ENCODE results near the gene BROX.

Gene BROX

GRCh38 chr1:222691016-222691415 is 21.3 kb upstream of the BROX start:
- no peak overlapping the region for H3K4me3 ChIP-seq (ENCODE audit: low read depth, low read length)
- TF ChIP-seq, protein P1, sequence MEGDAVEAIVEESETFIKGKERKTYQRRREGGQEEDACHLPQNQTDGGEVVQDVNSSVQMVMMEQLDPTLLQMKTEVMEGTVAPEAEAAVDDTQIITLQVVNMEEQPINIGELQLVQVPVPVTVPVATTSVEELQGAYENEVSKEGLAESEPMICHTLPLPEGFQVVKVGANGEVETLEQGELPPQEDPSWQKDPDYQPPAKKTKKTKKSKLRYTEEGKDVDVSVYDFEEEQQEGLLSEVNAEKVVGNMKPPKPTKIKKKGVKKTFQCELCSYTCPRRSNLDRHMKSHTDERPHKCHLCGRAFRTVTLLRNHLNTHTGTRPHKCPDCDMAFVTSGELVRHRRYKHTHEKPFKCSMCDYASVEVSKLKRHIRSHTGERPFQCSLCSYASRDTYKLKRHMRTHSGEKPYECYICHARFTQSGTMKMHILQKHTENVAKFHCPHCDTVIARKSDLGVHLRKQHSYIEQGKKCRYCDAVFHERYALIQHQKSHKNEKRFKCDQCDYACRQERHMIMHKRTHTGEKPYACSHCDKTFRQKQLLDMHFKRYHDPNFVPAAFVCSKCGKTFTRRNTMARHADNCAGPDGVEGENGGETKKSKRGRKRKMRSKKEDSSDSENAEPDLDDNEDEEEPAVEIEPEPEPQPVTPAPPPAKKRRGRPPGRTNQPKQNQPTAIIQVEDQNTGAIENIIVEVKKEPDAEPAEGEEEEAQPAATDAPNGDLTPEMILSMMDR (IDR thresholded peaks at IDR 0.05; ENCODE audit: borderline replicate concordance, insufficient read depth, low read depth, low read length), result no peak

- TF ChIP-seq, protein P1 (IDR thresholded peaks at IDR 0.05; ENCODE audit: borderline replicate concordance, insufficient read depth, low read depth, low read length), result no peak
- no peak overlapping the region for H3K4me3 ChIP-seq (ENCODE audit: low read depth, low read length)
Measured at GRCh38 chr1:222694927-222695326, 17.4 kb upstream of the BROX start.

- no peak overlapping the region for H3K4me3 ChIP-seq (ENCODE audit: low read depth, low read length)
- TF ChIP-seq, protein P1 (IDR thresholded peaks at IDR 0.05; ENCODE audit: borderline replicate concordance, insufficient read depth, low read depth, low read length), result no peak
Measured at GRCh38 chr1:222696741-222697140, 15.6 kb upstream of the BROX start.

- H3K4me3 ChIP-seq (ENCODE audit: low read depth, low read length), result no peak overlapping the region
- TF ChIP-seq, protein P1 (IDR thresholded peaks at IDR 0.05; ENCODE audit: borderline replicate concordance, insufficient read depth, low read depth, low read length), result no peak
Measured at GRCh38 chr1:222697203-222697602, 15.2 kb upstream of the BROX start.

DNA sequence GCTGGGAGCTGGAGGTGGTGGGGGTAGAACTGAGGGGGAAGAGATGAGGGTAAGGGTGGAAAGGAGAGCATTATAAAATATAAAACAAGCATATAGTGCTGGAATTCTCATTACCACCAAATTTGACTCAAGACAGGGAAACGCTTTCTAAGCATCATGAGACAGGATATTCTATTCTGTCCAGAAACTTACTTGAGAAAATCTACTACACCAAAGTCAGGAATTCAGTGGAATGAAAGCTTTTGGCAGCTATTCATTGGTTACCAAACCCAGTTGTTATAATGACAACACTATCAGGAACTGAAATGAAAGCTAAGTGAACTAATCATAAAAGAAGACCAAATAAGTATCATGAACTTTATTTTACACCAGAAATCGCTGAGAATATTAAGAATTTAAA is 14.5 kb upstream of the BROX start:
- no peak overlapping the region for H3K4me3 ChIP-seq (ENCODE audit: low read depth, low read length)
- TF ChIP-seq, protein P1 (IDR thresholded peaks at IDR 0.05; ENCODE audit: borderline replicate concordance, insufficient read depth, low read depth, low read length), result no peak

DNA sequence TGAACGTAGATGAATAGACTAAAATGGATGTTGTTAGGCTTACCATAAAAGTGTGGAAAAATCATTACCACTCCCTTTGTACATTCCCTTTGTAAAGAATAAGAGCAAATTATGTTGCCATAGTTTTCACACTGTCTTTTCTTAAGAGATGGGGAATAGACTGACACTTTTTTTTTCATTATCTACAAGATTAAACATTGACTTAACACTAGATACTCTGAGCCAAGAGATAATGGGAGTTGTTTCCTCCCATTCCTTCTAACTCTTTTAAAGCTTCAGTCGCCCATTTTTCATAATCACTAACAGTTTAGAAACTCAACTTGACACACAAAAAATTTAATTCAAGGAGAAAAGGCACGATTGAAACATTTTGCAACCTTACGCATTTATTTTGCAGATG is 10.2 kb upstream of the BROX start:
- no peak overlapping the region for H3K4me3 ChIP-seq (ENCODE audit: low read depth, low read length)
- TF ChIP-seq, protein P1 (IDR thresholded peaks at IDR 0.05; ENCODE audit: borderline replicate concordance, insufficient read depth, low read depth, low read length), result no peak

DNA sequence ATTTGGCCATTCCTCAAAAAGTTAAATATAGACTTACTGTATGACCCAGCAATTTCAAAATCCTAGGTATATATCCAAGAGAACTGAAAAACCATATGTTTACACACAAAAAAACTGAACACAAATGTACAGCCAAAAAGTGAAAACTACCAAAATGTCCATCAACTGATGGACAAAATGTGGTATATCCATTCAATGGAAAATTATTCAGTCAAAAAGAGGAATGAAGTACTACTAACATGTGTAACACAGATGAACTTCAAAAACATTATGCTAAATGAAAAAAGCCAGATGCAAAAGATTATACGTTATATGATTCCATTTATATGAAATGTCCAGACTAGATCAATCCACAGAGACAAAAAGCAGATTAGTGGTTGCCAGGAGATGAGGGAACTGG is 8.1 kb upstream of the BROX start:
- H3K4me3 ChIP-seq (ENCODE audit: low read depth, low read length), result no peak overlapping the region
- TF ChIP-seq, protein P1 (IDR thresholded peaks at IDR 0.05; ENCODE audit: borderline replicate concordance, insufficient read depth, low read depth, low read length), result no peak
